Right lobe of liver (tissue), 4 donors: Measurements from ENCODE around the gene BLVRB.

Experiments used
- CTCF ChIP-seq, 4 donors: fragments of 200-600 bp in 3 of 4; fragments of 450-650 bp in 1 of 4; IDR thresholded peaks; one replicate each; pipeline versions ENCODE4 v1.5.1 to v1.8.0; 2016 to 2022; ENCODE audit warnings: antibody characterized with exemption in 4 of 4, mild to moderate bottlenecking in 2 of 4
- POLR2A ChIP-seq: fragments of 450-650 bp; IDR thresholded peaks from one replicate; pipeline ENCODE4 v1.6.1; 2017; ENCODE audit warnings: antibody characterized with exemption, mild to moderate bottlenecking
- donor health status: DM: no; HTN: no; CAD: no.
- donor health status: DM: no; HTN: no; CAD: no.
- donor health status: DM: no; HTN: yes; CAD: no.

DNA sequence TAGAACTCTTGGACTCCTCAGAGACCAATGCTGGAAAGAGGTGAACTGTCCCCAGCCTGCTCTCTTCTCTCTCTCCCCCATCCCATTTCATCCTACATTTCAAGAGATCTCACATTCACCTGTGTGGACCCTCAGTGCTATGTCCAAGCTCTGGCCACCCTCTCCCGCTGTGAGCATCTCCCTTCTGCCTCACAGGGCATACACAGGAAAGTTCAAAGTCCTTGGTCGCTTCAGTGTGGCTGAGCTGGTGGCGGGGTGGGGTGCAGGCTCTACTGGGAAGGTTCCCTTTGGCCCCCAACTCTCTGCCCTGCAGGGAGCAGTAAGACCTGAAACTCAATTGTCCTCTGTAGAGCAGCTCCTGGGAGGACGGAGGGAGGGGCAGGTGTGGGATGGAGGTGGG, 28.2 kb upstream of the BLVRB start:
- TF ChIP-seq CTCF (IDR thresholded peaks at IDR 0.05) = no peak
- TF ChIP-seq POLR2A = no peak
